IPS-20b (cell line): ENCODE results near the gene ATL1.
A peak's percentile ranks its signal among the peaks of the same experiment; 100 is the strongest.
"Not testable (repeated sequence)": the region's sequence is repeated elsewhere in the genome, so short reads cannot be mapped to it uniquely, and the experiment has no call there.

ENCODE experiments used
- H3K27ac ChIP-seq: one replicate; pipeline ENCODE4 v1.5.1; 2013; ENCODE audit warnings: low read length
- H3K27me3 ChIP-seq: 2 replicates; pipeline ENCODE4 v1.6.1; 2013; ENCODE audit warnings: mild to moderate bottlenecking, low read length, inconsistent platforms; ENCODE audit not compliant: insufficient read depth
- H3K36me3 ChIP-seq: 2 replicates; pipeline ENCODE4 v1.6.1; 2013; ENCODE audit warnings: low read depth, mild to moderate bottlenecking, inconsistent platforms, low read length, moderate library complexity; ENCODE audit not compliant: insufficient read depth
- H3K4me1 ChIP-seq: 2 replicates; pipeline ENCODE4 v1.6.1; 2013; ENCODE audit warnings: mild to moderate bottlenecking, control low read depth, inconsistent platforms, low read length, moderate library complexity; ENCODE audit not compliant: insufficient read depth
- H3K4me3 ChIP-seq: 2 replicates; pipeline ENCODE4 v1.5.1; 2013; ENCODE audit warnings: mild to moderate bottlenecking, low read length, inconsistent platforms
- H3K9ac ChIP-seq: 2 replicates; pipeline ENCODE4 v1.6.1; 2013; ENCODE audit warnings: low read depth, mild to moderate bottlenecking, inconsistent platforms, low read length, moderate library complexity
- H3K9me3 ChIP-seq: 2 replicates; pipeline ENCODE4 v1.6.1; 2013; ENCODE audit warnings: mild to moderate bottlenecking, low read depth, low read length, inconsistent platforms; ENCODE audit not compliant: insufficient read depth

The ATL1 gene

DNA sequence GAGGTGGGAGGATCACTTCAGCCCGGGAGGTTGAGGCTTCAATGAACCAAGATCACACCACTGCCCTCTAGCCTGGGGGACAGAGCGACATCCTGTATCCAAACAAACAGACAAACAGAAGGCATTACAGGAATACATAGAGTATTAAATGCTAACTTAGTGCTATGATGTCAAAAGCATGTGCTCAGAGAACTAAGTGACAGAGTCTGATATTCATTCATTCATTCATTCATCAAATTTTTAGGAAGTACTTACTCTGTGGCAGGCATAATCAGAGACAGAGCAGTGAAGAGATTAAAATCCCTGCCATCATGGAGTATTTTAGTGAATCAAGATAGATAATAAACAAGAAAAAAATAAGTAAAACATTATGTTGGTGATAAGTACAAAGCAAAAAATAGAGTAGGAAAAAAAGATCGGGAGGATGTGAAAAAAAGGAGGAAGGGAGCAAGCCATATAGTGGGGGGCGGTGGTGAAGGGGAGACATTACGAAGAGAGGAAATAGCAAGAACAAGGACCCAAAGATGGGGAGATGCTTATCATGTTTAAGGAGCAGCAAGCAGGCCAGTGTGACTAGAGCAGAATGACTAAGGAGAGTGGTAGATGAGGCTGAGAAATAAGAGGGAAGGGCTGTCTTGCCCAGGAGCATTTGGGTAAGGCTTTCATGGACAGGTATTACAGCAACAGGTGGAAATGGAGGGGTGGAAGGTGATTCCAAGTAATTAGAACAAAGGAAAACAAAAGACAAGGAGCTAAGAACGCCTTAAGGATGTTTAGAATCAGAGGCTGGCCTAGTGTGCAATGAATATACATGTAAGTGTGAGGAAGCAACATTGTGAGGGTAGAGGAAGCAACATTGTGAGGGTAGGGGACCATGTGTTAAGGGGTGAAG is 30.4 kb upstream of the ATL1 start:
- peaks cover 16% of the 10 kb centered on the region for H3K4me1 ChIP-seq
- no peaks in the 10 kb centered on the region for H3K9me3 ChIP-seq
- H3K27me3 ChIP-seq = peaks cover 18% of the 10 kb centered on the region; the same call in 1 of the 2 replicates
- H3K27ac ChIP-seq = no peak overlapping the region
- peak overlapping the region; percentile 47; the same call in 1 of the 2 replicates for H3K9ac ChIP-seq
- H3K36me3 ChIP-seq = no peaks in the 10 kb centered on the region
- H3K4me3 ChIP-seq = peak overlapping the region; percentile 88

DNA sequence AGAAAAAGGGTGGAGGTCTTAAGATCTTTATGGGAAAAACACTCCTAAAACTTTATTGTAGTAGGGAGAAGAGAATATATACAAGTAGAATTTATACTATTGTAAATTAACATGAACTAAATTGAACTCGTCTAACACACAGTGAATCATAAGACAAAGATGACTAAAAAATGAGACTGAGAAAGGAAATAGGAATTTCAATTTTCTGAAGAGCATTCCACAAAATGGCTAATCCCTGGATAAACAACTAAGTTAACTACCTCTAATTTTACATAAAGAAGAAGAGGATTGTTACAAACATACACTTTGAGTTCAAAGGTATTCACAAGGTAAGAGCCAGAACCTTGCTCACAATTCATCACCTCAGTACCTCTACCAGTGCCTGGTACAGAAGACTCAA is 29.6 kb upstream of the ATL1 start:
- Histone ChIP-seq H3K4me1 (peaks cover 15% of the 10 kb centered on the region), H3K9ac (peak overlapping the region; percentile 91; the same call in 1 of the 2 replicates), H3K9me3 (no peaks in the 10 kb centered on the region), H3K36me3 (no peaks in the 10 kb centered on the region), H3K4me3 (peak overlapping the region; percentile 88), H3K27ac (no peak overlapping the region), H3K27me3 (peaks cover 19% of the 10 kb centered on the region; the same call in 1 of the 2 replicates)

DNA sequence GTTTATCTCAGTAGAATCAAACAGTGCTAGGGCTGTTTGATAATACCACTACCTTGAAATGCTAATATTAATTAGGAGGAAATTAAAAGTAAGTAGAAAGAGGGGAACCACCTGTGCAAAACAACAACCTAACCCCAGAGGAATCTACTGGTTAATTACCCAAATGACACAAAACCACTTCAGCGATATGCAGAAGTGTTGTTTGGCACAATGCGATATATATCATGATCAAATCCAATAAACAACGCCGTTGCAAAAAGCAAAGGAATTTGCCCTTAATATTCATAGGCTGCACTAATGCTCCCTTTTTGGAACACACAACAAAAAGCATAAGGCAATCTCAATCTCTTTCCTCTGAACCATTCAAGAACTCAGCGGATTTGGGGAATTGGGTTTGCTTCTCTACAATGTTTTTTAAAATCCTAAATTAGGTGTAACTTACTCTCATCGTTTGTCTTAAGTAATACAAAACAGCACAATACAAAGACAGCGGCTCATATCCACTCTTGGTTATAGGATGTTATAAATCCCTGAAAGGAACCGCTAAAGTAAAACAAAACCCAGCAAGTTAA is 29.1 kb upstream of the ATL1 start:
- peaks cover 19% of the 10 kb centered on the region; the same call in 1 of the 2 replicates for H3K27me3 ChIP-seq
- peak overlapping the region; percentile 88 for H3K4me3 ChIP-seq
- H3K27ac ChIP-seq = no peak overlapping the region
- no peaks in the 10 kb centered on the region for H3K36me3 ChIP-seq
- H3K9ac ChIP-seq = peak overlapping the region; percentile 91; the same call in 1 of the 2 replicates
- no peaks in the 10 kb centered on the region for H3K9me3 ChIP-seq
- peaks cover 15% of the 10 kb centered on the region for H3K4me1 ChIP-seq

DNA sequence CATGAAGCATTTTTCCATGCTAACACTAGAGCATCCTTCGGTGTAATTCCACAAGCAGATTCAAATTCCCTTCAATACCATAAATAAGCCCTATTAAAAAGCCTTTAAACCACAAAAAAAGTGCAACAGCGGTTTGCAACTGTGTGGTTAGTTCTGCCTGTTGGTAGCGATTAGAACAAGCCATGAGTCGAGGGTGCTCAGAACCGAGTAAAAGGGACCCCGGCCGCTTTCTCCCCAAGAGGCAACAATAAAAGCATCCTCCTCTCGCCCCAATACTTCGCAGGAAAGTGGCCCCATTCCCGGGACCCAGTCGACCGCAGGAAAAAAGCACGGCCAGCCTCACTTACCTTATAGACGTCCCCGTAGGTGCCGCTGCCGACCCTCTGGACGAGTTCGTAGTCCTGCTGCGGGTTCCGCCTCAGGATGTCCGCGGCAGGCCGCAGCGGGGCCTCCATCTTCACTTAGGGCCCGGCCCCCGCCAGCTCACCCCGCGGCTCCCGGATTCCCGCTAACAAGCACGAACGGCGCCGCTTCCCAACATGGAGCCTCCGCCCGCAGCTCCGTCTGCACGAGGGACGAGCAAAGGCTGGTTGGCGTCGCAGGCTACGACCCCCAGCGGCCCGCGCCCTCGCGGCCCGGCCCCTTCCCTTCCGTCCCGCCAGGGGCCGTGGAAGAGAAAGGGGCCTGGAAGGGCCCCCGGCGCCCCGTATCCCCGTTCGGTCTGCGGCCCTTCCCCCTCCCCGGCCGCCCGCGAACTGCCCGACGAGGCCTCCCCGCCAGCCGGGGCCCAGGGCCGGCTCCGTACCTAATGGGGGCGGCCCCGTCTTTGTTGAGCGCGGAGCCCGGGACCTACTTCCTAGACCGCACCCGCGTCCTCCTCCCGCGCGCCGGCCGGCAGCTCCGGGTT is 28.1 kb upstream of the ATL1 start:
- Histone ChIP-seq H3K4me3 (peak overlapping the region; percentile 88), H3K27me3 (peaks cover 19% of the 10 kb centered on the region; the same call in 1 of the 2 replicates), H3K4me1 (peaks cover 15% of the 10 kb centered on the region), H3K36me3 (no peaks in the 10 kb centered on the region), H3K9me3 (peaks cover 1% of the 10 kb centered on the region; the same call in 1 of the 2 replicates), H3K27ac (peak overlapping the region; percentile 75), H3K9ac (peak overlapping the region; percentile 91)

DNA sequence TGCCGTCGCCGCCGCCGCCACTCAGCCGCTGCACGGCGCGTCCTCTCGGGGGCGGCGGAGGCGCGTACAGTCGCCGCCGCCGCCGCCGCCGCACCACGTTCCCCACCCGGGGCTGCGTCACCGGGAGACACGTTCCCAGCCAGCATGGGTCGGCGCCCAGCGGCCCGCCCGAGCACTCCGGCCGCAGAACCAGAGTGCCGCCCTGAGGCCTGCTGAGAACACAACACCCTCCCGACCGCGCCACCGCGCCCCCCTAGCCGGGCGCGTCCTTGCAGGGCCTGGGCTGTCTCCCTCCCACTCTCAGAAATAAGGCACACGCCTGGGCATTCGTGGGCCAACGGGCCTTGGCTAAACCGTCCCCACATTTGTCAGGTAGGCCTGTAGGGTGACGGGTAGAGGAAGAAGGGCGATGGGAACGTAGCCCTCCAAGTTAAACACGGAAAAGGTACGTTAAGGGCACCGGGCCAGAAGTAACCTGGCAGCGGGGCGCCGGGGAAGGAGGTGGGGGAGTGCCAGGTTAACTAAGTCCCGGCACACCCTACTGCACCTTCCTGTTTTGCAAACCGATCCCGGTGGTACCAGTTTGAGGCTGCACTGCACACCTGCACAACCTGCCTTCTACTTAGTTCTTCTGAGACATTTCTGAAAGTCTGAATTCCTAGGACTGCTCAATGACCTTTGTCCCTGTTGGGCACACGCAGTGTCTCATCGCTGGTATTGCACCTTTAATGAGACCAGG is 27.3 kb upstream of the ATL1 start, which contains the start of gene MAP4K5:
Gene MAP4K5, minus strand, starts transcription at position 68 of the 739 bp plus-strand sequence. CDS start 520 bp downstream, outside the sequence.
- peaks cover 7% of the 10 kb centered on the region; the same call in 1 of the 2 replicates for H3K9me3 ChIP-seq
- no peaks in the 10 kb centered on the region for H3K36me3 ChIP-seq
- H3K4me1 ChIP-seq = peaks cover 15% of the 10 kb centered on the region
- peak within 1 kb of the TSS; percentile 88 for H3K4me3 ChIP-seq
- H3K27me3 ChIP-seq = peaks cover 19% of the 10 kb centered on the region; the same call in 1 of the 2 replicates
- peak within 1 kb of the TSS; percentile 75 for H3K27ac ChIP-seq
- peak within 1 kb of the TSS; percentile 91 for H3K9ac ChIP-seq

DNA sequence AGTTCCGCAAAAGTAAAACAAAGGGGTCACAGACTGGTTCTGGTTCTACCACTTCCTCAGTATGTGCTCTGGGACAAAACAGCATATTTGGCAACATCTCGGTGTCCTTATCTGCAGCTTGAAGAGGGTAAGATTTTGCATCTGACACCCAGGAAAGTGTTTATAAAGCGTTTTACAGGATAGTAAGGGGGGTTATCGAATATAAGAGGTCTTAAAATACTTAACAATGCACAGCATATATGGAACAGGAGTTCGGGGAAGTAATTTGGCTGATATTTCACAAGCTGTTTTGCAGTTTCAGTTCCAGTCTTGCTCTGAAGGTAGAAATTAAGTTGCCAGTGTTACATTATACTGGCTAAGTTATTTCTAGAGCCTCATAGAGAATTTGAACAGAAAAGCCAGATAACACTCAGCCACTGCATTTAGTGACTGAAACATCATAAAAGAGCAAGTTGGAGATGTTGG is 26.7 kb upstream of the ATL1 start:
- Histone ChIP-seq H3K36me3 (no peaks in the 10 kb centered on the region), H3K9me3 (peaks cover 10% of the 10 kb centered on the region; the same call in 1 of the 2 replicates), H3K9ac (peak overlapping the region; percentile 91), H3K4me1 (peaks cover 15% of the 10 kb centered on the region), H3K4me3 (peak overlapping the region; percentile 88), H3K27ac (no peak overlapping the region), H3K27me3 (peaks cover 19% of the 10 kb centered on the region; the same call in 1 of the 2 replicates)

DNA sequence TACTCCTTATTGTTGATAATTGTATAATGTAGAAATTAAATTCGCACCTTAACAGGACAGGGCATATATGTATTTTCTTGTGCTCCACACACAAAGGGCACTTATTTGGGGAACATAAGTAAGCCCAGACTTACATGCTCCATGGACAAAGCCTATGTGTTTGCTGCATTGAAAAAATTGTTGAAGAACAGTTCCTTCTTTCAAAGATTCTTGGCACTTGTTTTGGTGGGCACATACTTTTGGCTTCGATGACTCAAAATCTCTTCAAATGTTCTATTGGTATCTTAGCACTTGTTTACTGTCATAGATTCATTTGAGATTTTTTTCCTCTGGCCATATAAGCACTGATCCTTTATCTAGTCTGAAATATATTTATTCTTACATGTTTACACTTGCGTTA is 26.1 kb upstream of the ATL1 start:
- Histone ChIP-seq H3K36me3 (no peaks in the 10 kb centered on the region), H3K4me1 (peaks cover 15% of the 10 kb centered on the region), H3K9ac (no peak overlapping the region), H3K27me3 (peaks cover 19% of the 10 kb centered on the region; the same call in 1 of the 2 replicates), H3K9me3 (peaks cover 10% of the 10 kb centered on the region; the same call in 1 of the 2 replicates), H3K27ac (no peak overlapping the region), H3K4me3 (no peak overlapping the region)

DNA sequence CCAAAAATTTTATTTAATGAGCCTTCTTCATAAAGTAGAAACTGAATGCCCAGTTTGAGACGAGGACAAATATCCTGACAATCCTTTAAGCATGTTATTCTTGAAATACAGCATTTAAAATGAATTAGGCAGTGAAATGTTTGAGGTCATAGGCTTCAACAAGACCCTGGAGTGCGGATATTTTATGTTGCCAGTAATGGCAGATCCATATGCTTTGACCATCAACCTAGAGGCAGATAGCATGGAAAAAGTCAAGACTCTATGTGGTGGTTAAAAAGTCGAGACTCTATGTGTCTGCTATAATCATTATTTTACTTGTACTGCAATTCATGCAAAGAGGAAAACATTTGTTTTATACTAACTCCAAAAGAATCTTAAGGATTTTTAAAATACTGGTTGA is 25.5 kb upstream of the ATL1 start:
- peaks cover 15% of the 10 kb centered on the region for H3K4me1 ChIP-seq
- no peaks in the 10 kb centered on the region for H3K36me3 ChIP-seq
- H3K9ac ChIP-seq = no peak overlapping the region
- no peak overlapping the region for H3K4me3 ChIP-seq
- H3K27me3 ChIP-seq = peaks cover 19% of the 10 kb centered on the region; the same call in 1 of the 2 replicates
- peaks cover 10% of the 10 kb centered on the region; the same call in 1 of the 2 replicates for H3K9me3 ChIP-seq
- no peak overlapping the region for H3K27ac ChIP-seq

- no peaks in the 10 kb centered on the region for H3K36me3 ChIP-seq
- peaks cover 11% of the 10 kb centered on the region for H3K4me1 ChIP-seq
- H3K27me3 ChIP-seq = peaks cover 19% of the 10 kb centered on the region; the same call in 1 of the 2 replicates
- H3K27ac ChIP-seq = no peak overlapping the region
- H3K9me3 ChIP-seq = peaks cover 10% of the 10 kb centered on the region; the same call in 1 of the 2 replicates
- no peak overlapping the region for H3K9ac ChIP-seq
- no peak overlapping the region for H3K4me3 ChIP-seq
These were observed 24.9 kb upstream of the ATL1 start for GRCh38 chr14:50534997-50535396.

DNA sequence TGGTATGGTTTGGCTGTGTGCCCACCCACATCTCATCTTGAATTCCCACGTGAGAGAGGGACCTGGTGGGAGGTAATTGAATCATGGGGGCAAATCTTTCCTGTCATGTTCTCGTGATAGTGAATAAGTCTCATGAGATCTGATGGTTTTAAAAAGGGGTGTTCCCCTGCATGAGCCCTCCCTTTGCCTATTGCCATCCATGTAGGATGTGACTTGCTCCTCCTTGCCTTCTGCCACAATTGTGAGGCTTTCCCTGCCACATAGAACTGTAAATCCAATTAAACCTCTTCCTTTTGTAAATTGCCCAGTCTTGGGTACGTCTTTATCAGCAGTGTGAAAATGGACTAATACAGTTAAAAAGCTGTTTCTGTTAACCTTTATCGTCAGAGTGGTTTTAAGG is 21.9 kb upstream of the ATL1 start:
- not testable (repeated sequence) for H3K27ac ChIP-seq, H3K36me3 ChIP-seq, H3K4me1 ChIP-seq, H3K9ac ChIP-seq, H3K4me3 ChIP-seq
- Histone ChIP-seq H3K9me3 (peaks cover 10% of the 10 kb centered on the region; the same call in 1 of the 2 replicates), H3K27me3 (peaks cover 16% of the 10 kb centered on the region; the same call in 1 of the 2 replicates)
